ENCODE results near the gene WNT8A. TPM values are rescaled to one million over a fixed set of nuclear protein-coding genes. Genes with fewer than 3 reads are reported as not detected.
A peak's percentile ranks its signal among the peaks of the same experiment; 100 is the strongest.

WNT8A gene
- total and polyA plus RNA-seq, 2 of the 8 experiments (the other 6 are each of a cell fraction or from before 2014, with no cell fraction given): 0.06 TPM; not detected in 1

GRCh38 chr5:138051441-138052296 is 32.2 kb upstream of the WNT8A start:
- FAIRE-seq (no peak), DNase-seq (ENCODE audit: low read depth in 1 of 2, low spot score in 2 of 2) (no peak)
- Histone ChIP-seq H2BK5ac (ENCODE audit: low read depth, low read length) (no peak overlapping the region), H2BK15ac (ENCODE audit: low read length) (no peak overlapping the region), H3K4me1 (replicated peaks in 1 of 4; ENCODE audit: control insufficient read depth in 3 of 4, insufficient read depth in 4 of 4, low read length in 3 of 4) (peaks cover 0 to 3% (median 0%) of the 10 kb centered on the region in 4 experiments; a peak in 1 of 7 replicates), H3K23me2 (ENCODE audit: low read depth, low read length) (no peaks in the 10 kb centered on the region), H3K23ac (ENCODE audit: insufficient read length) (no peak overlapping the region), H3K79me1 (ENCODE audit: low read depth, low read length) (no peaks in the 10 kb centered on the region), H3K14ac (ENCODE audit: insufficient read length) (no peak overlapping the region), H3K9ac (replicated peaks in 1 of 4; ENCODE audit: extremely low read depth in 1 of 4, low read depth in 3 of 4, low read length in 3 of 4) (no peak overlapping the region), H3K18ac (ENCODE audit: extremely low read depth, low read length) (no peak overlapping the region), H4K20me1 (replicated peaks in 1 of 2; ENCODE audit: control insufficient read depth in 1 of 2, insufficient read depth in 2 of 2, low read length in 2 of 2) (no peaks in the 10 kb centered on the region), H3K4me3 (ENCODE audit: extremely low read depth in 1 of 4, insufficient read depth in 2 of 4, low read depth in 3 of 4, low read length in 4 of 4) (no peak overlapping the region), H3K56ac (replicated peaks; ENCODE audit: insufficient read length, low read depth, low read length) (no peak overlapping the region), H2AK5ac (ENCODE audit: low read depth, low read length) (no peak overlapping the region), H3K4me2 (ENCODE audit: insufficient read depth in 1 of 2, low read depth in 2 of 2, low read length in 2 of 2) (no peak overlapping the region), H3K9me3 (ENCODE audit: insufficient read depth in 2 of 2, low read depth in 1 of 2, low read length in 1 of 2) (no peaks in the 10 kb centered on the region), H3K79me2 (ENCODE audit: control insufficient read depth in 1 of 2, insufficient read depth in 2 of 2, low read length in 2 of 2) (no peaks in the 10 kb centered on the region), H3K4ac (replicated peaks; ENCODE audit: insufficient read length, low read depth, low read length) (no peak overlapping the region), H3K27ac (ENCODE audit: low read depth, low read length) (no peak overlapping the region), H2BK20ac (ENCODE audit: low read length) (no peak overlapping the region), H4K8ac (ENCODE audit: extremely low read depth, insufficient read depth, low read length) (no peak overlapping the region), H2BK12ac (ENCODE audit: low read depth, low read length) (no peak overlapping the region), H3K27me3 (replicated peaks in 1 of 4; ENCODE audit: control insufficient read depth in 3 of 4, extremely low read depth in 1 of 4, insufficient read depth in 3 of 4, low read length in 3 of 4) (no peaks in the 10 kb centered on the region), H4K5ac (ENCODE audit: insufficient read length, low read depth, low read length) (no peak overlapping the region), H4K91ac (replicated peaks; ENCODE audit: insufficient read length, low read length) (no peak overlapping the region), H3K36me3 (ENCODE audit: control insufficient read depth in 2 of 4, insufficient read depth in 4 of 4, low read length in 3 of 4) (no peaks in the 10 kb centered on the region), H2AFZ (ENCODE audit: low read length) (0 out of 2 replicates have a peak overlapping the region, but pooled peaks have one; percentile 73), H2BK120ac (replicated peaks; ENCODE audit: low read depth, low read length) (no peak overlapping the region)
- TF ChIP-seq SAP30 (IDR thresholded peaks at IDR 0.05; ENCODE audit: insufficient read depth, insufficient replicate concordance, low read length) (no peak), BRCA1 (IDR thresholded peaks at IDR 0.05; ENCODE audit: low read depth, low read length) (no peak), GTF2F1 (IDR thresholded peaks at IDR 0.05; ENCODE audit: borderline replicate concordance, low read depth, low read length) (no peak)
- WGBS, 2 experiments (ENCODE audit: extremely low coverage in 1 of 2, insufficient coverage in 1 of 2, insufficient read length in 1 of 2, insufficient replicate concordance in 2 of 2, low coverage in 1 of 2, low lambda C conversion rate in 2 of 2, missing lambda C conversion rate in 1 of 2): 77% methylated on average over 9 of the region's 9 CpGs; no CpG with 5 or more reads in 1 of the 2 experiments
- ChIA-PET CTCF (ENCODE audit: partially characterized antibody) (interaction anchor here (0.7 to 1.6 kb wide), 3 partner anchors 18 to 32 kb away, joined by 3 to 5 read pairs (median 4); partner anchors contain the start of gene WNT8A), POLR2A (ENCODE audit: partially characterized antibody) (no interaction called here)
